ENCODE measurements around the gene ZNF70.

GRCh38 chr22:23696326-23696851 is 54.5 kb downstream of the ZNF70 start:
- TF ChIP-seq CTCF (IDR thresholded peaks at IDR 0.05 in 2 of 3, conservative IDR thresholded peaks at IDR 0.05 in 1 of 3; ENCODE audit: borderline replicate concordance in 1 of 3, insufficient read depth in 1 of 3, low read depth in 2 of 3, low read length in 2 of 3) (no peak), ATF3 (IDR thresholded peaks at IDR 0.05) (no peak), YY1 (IDR thresholded peaks at IDR 0.05; ENCODE audit: extremely low read depth, insufficient replicate concordance, low read depth, low read length) (no peak), RAD21 (IDR thresholded peaks at IDR 0.05; ENCODE audit: low read depth) (no peak), EZH2phosphoT487 (IDR thresholded peaks at IDR 0.05; ENCODE audit: borderline replicate concordance) (no peak), JUND (IDR thresholded peaks at IDR 0.05) (no peak), POLR2AphosphoS5 (IDR thresholded peaks at IDR 0.05; ENCODE audit: low read depth, low read length) (no peak), FOSL1 (IDR thresholded peaks at IDR 0.05; ENCODE audit: low read depth) (no peak), CEBPB (IDR thresholded peaks at IDR 0.05; ENCODE audit: low read depth) (no peak), SRF (IDR thresholded peaks at IDR 0.05; ENCODE audit: low read depth) (no peak), POLR2A (IDR thresholded peaks at IDR 0.05; ENCODE audit: borderline replicate concordance, extremely low read depth, insufficient read depth, insufficient read length) (no peak), EZH2 (IDR thresholded peaks at IDR 0.05) (no peak), ZNF274 (IDR thresholded peaks at IDR 0.05; ENCODE audit: low read depth, low read length) (no peak), ZBTB33 (IDR thresholded peaks at IDR 0.05; ENCODE audit: extremely low read depth, insufficient replicate concordance, low read length) (no peak)
